Parathyroid adenoma (tissue), 2 donors: ENCODE results near the gene ATRN.
"Not testable (repeated sequence)": the region's sequence is repeated elsewhere in the genome, so short reads cannot be mapped to it uniquely, and the experiment has no call there.

Source experiments
- H2AFZ ChIP-seq: fragments of 300-600 bp; sonication (generic); one replicate; pipeline ENCODE4 v1.7.0; 2017; ENCODE audit warnings: antibody characterized with exemption, mild to moderate bottlenecking
- H3K27ac ChIP-seq: fragments of 300-600 bp; sonication (generic); one replicate; pipeline ENCODE4 v1.7.0; 2017
- H3K27me3 ChIP-seq: fragments of 300-600 bp; sonication (generic); one replicate; pipeline ENCODE4 v1.7.0; 2017; ENCODE audit warnings: low read length; ENCODE audit not compliant: control insufficient read depth, insufficient read depth
- H3K36me3 ChIP-seq: fragments of 300-600 bp; sonication (generic); one replicate; pipeline ENCODE4 v1.7.0; 2017; ENCODE audit warnings: low read length; ENCODE audit not compliant: control insufficient read depth, insufficient read depth
- H3K4me1 ChIP-seq: fragments of 300-600 bp; sonication (generic); one replicate; pipeline ENCODE4 v1.7.0; 2017; ENCODE audit warnings: control low read depth
- H3K4me2 ChIP-seq: fragments of 300-600 bp; sonication (generic); one replicate; pipeline ENCODE4 v1.7.0; 2017; ENCODE audit warnings: low read length
- H3K4me3 ChIP-seq: fragments of 300-600 bp; sonication (generic); one replicate; pipeline ENCODE4 v1.7.0; 2017; ENCODE audit warnings: low read depth, low read length
- H3K79me2 ChIP-seq: fragments of 300-600 bp; sonication (generic); one replicate; pipeline ENCODE4 v1.7.0; 2017; ENCODE audit warnings: control low read depth
- H3K9ac ChIP-seq: fragments of 300-600 bp; sonication (generic); one replicate; pipeline ENCODE4 v1.7.0; 2017; ENCODE audit warnings: mild to moderate bottlenecking
- H3K9me3 ChIP-seq: fragments of 300-600 bp; sonication (generic); one replicate; pipeline ENCODE4 v1.7.0; 2017; ENCODE audit warnings: low read length; ENCODE audit not compliant: control insufficient read depth
- TF ChIP-seq, protein P1 (sequence below): fragments of 300-600 bp; sonication (generic); IDR thresholded peaks from one replicate; pipeline ENCODE4 v1.7.0; 2017; ENCODE audit warnings: antibody characterized with exemption, mild to moderate bottlenecking
- donor health status: primary hyperparathyroidism.

ATRN gene

DNA sequence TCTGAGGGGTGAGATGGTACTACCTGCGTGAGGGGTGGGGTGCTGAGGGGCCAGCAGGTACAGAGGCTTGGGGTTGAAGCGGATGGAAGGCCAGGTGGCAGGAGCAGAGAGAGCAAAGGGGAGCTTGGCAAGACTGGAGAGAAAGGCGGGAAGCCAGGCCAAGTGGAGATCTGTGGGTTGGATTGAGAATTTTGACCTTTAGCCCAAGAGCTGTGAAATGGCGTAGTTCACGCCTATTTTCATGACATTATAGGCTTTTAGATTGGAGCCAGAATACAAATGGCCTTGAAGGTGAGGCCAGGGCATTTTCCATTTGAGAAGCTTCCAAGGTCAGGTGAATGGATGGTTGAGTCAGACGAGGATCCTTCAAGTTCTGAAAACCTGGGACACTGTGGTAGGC lies 2.5 kb downstream of the ATRN start:
- peaks cover 12% of the 10 kb centered on the region for H3K4me1 ChIP-seq
- no peaks in the 10 kb centered on the region for H3K36me3 ChIP-seq
- TF ChIP-seq, protein P1, sequence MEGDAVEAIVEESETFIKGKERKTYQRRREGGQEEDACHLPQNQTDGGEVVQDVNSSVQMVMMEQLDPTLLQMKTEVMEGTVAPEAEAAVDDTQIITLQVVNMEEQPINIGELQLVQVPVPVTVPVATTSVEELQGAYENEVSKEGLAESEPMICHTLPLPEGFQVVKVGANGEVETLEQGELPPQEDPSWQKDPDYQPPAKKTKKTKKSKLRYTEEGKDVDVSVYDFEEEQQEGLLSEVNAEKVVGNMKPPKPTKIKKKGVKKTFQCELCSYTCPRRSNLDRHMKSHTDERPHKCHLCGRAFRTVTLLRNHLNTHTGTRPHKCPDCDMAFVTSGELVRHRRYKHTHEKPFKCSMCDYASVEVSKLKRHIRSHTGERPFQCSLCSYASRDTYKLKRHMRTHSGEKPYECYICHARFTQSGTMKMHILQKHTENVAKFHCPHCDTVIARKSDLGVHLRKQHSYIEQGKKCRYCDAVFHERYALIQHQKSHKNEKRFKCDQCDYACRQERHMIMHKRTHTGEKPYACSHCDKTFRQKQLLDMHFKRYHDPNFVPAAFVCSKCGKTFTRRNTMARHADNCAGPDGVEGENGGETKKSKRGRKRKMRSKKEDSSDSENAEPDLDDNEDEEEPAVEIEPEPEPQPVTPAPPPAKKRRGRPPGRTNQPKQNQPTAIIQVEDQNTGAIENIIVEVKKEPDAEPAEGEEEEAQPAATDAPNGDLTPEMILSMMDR: no peak
- H3K4me2 ChIP-seq: no peak overlapping the region
- H3K27ac ChIP-seq: no peak overlapping the region
- no peaks in the 10 kb centered on the region for H3K9me3 ChIP-seq
- no peak overlapping the region for H3K9ac ChIP-seq
- no peaks in the 10 kb centered on the region for H3K27me3 ChIP-seq
- no peak overlapping the region for H2AFZ ChIP-seq
- H3K79me2 ChIP-seq: peaks cover 39% of the 10 kb centered on the region
- H3K4me3 ChIP-seq: no peak overlapping the region

DNA sequence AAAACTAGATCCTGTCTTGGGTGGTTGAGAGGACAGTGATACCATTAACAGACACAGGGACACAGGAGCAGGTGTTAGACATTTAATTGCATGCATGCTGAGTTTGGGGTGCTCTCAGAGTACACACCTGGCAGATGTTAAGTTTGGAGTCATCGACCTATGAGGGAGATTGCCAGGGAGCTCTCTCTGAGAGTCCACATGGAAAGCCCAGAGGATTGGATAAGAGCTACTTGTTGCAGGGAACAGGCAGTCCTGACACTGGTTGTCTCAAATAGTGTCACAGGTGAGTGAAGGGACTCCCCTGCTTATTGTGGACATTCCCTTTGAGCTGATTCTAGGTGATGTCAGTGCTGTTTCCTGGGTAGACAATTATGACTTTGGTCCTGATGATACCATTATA lies 3.1 kb downstream of the ATRN start:
- H3K36me3 ChIP-seq: no peaks in the 10 kb centered on the region
- no peaks in the 10 kb centered on the region for H3K9me3 ChIP-seq
- H3K4me2 ChIP-seq: no peak overlapping the region
- H3K79me2 ChIP-seq: peaks cover 39% of the 10 kb centered on the region
- no peak overlapping the region for H3K27ac ChIP-seq
- TF ChIP-seq, protein P1: no peak
- H3K27me3 ChIP-seq: no peaks in the 10 kb centered on the region
- peaks cover 12% of the 10 kb centered on the region for H3K4me1 ChIP-seq
- H3K9ac ChIP-seq: no peak overlapping the region
- no peak overlapping the region for H2AFZ ChIP-seq
- no peak overlapping the region for H3K4me3 ChIP-seq

- not testable (repeated sequence) for H3K27me3 ChIP-seq, H3K27ac ChIP-seq, H2AFZ ChIP-seq, H3K4me1 ChIP-seq, H3K4me2 ChIP-seq, H3K4me3 ChIP-seq, H3K9ac ChIP-seq, H3K36me3 ChIP-seq, H3K9me3 ChIP-seq
- H3K79me2 ChIP-seq: peaks cover 28% of the 10 kb centered on the region
Measured at GRCh38 chr20:3477003-3477860, 6.4 kb downstream of the ATRN start.

- TF ChIP-seq, protein P1: no peak
- Histone ChIP-seq H3K9me3 (no peaks in the 10 kb centered on the region), H3K4me2 (no peak overlapping the region), H3K27ac (no peak overlapping the region), H2AFZ (no peak overlapping the region), H3K4me3 (no peak overlapping the region), H3K4me1 (peaks cover 2% of the 10 kb centered on the region), H3K36me3 (no peaks in the 10 kb centered on the region), H3K27me3 (no peaks in the 10 kb centered on the region), H3K9ac (no peak overlapping the region), H3K79me2 (peaks cover 21% of the 10 kb centered on the region)
Measured at GRCh38 chr20:3477861-3478544, 7.2 kb downstream of the ATRN start.

DNA sequence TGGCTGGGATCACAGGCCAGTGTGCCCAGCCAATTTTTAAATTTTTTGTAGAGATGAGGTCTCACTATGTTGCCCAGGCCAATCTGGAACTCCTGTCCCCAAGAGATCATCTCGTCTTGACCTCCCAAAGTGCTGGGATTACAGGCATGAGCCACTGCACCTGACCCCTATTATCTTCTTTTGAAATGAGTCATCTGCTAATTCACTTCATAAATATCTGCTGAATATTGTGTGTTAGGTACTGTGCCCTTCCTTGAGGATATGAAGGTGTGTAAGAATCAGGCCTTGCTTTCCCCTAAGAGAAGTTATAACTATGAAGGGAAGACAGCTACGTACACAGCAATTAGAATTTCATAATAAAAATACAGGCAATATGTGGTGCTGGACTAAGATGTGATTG lies 8.2 kb downstream of the ATRN start:
- Histone ChIP-seq H3K79me2 (peaks cover 12% of the 10 kb centered on the region), H3K9ac (no peak overlapping the region), H3K4me1 (peaks cover 4% of the 10 kb centered on the region), H3K27me3 (no peaks in the 10 kb centered on the region), H3K4me3 (no peak overlapping the region), H3K9me3 (no peaks in the 10 kb centered on the region), H2AFZ (no peak overlapping the region), H3K27ac (no peak overlapping the region), H3K36me3 (no peaks in the 10 kb centered on the region), H3K4me2 (no peak overlapping the region)
- TF ChIP-seq, protein P1: no peak
